Measurements from ENCODE around the gene MELK. TPM values are rescaled to one million over a fixed set of nuclear protein-coding genes. Genes with fewer than 3 reads are reported as not detected.

Gene MELK
- total RNA-seq, 2 experiments from 2014 or later: 44.3 to 49.5 TPM

- ChIA-PET CTCF (no interaction called here), POLR2A (no interaction called here)
- ATAC-seq (no peak), DNase-seq (no peak)
- H3K4me3 Mint-ChIP-seq: no peak overlapping the region
- H3K27me3 Mint-ChIP-seq: peaks cover 7% of the 10 kb centered on the region
- H3K36me3 Mint-ChIP-seq (ENCODE audit: low read depth): no peaks in the 10 kb centered on the region
- H3K27ac Mint-ChIP-seq: no peak overlapping the region
- no peaks in the 10 kb centered on the region for H3K4me1 Mint-ChIP-seq (ENCODE audit: low read depth)
- intact Hi-C loops (cut with micrococcal nuclease): no loop called here
- TF ChIP-seq, protein P1, sequence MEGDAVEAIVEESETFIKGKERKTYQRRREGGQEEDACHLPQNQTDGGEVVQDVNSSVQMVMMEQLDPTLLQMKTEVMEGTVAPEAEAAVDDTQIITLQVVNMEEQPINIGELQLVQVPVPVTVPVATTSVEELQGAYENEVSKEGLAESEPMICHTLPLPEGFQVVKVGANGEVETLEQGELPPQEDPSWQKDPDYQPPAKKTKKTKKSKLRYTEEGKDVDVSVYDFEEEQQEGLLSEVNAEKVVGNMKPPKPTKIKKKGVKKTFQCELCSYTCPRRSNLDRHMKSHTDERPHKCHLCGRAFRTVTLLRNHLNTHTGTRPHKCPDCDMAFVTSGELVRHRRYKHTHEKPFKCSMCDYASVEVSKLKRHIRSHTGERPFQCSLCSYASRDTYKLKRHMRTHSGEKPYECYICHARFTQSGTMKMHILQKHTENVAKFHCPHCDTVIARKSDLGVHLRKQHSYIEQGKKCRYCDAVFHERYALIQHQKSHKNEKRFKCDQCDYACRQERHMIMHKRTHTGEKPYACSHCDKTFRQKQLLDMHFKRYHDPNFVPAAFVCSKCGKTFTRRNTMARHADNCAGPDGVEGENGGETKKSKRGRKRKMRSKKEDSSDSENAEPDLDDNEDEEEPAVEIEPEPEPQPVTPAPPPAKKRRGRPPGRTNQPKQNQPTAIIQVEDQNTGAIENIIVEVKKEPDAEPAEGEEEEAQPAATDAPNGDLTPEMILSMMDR (IDR thresholded peaks at IDR 0.05): no peak
- H3K9me3 Mint-ChIP-seq: no peaks in the 10 kb centered on the region
Measured at GRCh38 chr9:36691671-36692070, 119.0 kb downstream of the MELK start.

GRCh38 chr9:36698984-36699383 lies 126.3 kb downstream of the MELK start:
- CTCF ChIA-PET: no interaction called here
- Mint-ChIP-seq H3K4me1 (ENCODE audit: low read depth) (no peaks in the 10 kb centered on the region), H3K36me3 (ENCODE audit: low read depth) (peaks cover 4% of the 10 kb centered on the region), H3K4me3 (no peak overlapping the region), H3K27ac (no peak overlapping the region), H3K27me3 (peaks cover 11% of the 10 kb centered on the region), H3K9me3 (peaks cover 21% of the 10 kb centered on the region)
- TF ChIP-seq, protein P1 (IDR thresholded peaks at IDR 0.05): no peak
- intact Hi-C loops (cut with micrococcal nuclease): no loop called here
- ATAC-seq (no peak), DNase-seq (no peak)
- POLR2A ChIA-PET: no interaction called here

- TF ChIP-seq, protein P1 (IDR thresholded peaks at IDR 0.05): no peak
- ChIA-PET CTCF (no interaction called here), POLR2A (no interaction called here)
- intact Hi-C loops (cut with micrococcal nuclease): no loop called here
- DNase-seq (no peak), ATAC-seq (no peak)
- Mint-ChIP-seq H3K27me3 (peaks cover 9% of the 10 kb centered on the region), H3K27ac (no peak overlapping the region), H3K36me3 (ENCODE audit: low read depth) (peaks cover 4% of the 10 kb centered on the region), H3K9me3 (peaks cover 11% of the 10 kb centered on the region), H3K4me3 (no peak overlapping the region), H3K4me1 (ENCODE audit: low read depth) (no peaks in the 10 kb centered on the region)
Measured at GRCh38 chr9:36704148-36704547, 131.5 kb downstream of the MELK start.

- POLR2A ChIA-PET: no interaction called here
- CTCF ChIA-PET: interaction anchor here (1.9 kb wide), 1 partner anchor 15 kb away, joined by 6 read pairs; no protein-coding TSS in a partner anchor
- H3K9me3 Mint-ChIP-seq: peaks cover 4% of the 10 kb centered on the region
- ATAC-seq: no peak
- intact Hi-C loops (cut with micrococcal nuclease): no loop called here
- TF ChIP-seq, protein P1 (IDR thresholded peaks at IDR 0.05): no peak
- H3K27ac Mint-ChIP-seq: no peak overlapping the region
- DNase-seq: no peak
- H3K4me3 Mint-ChIP-seq: no peak overlapping the region
- H3K36me3 Mint-ChIP-seq (ENCODE audit: low read depth): no peaks in the 10 kb centered on the region
- H3K27me3 Mint-ChIP-seq: peaks cover 5% of the 10 kb centered on the region
- no peaks in the 10 kb centered on the region for H3K4me1 Mint-ChIP-seq (ENCODE audit: low read depth)
Measured at GRCh38 chr9:36713515-36714490, 141.1 kb downstream of the MELK start.

- POLR2A ChIA-PET: no interaction called here
- DNase-seq: no peak
- H3K27me3 Mint-ChIP-seq: peaks cover 5% of the 10 kb centered on the region
- ATAC-seq: no peak
- no peaks in the 10 kb centered on the region for H3K36me3 Mint-ChIP-seq (ENCODE audit: low read depth)
- TF ChIP-seq, protein P1 (IDR thresholded peaks at IDR 0.05): no peak
- no peak overlapping the region for H3K27ac Mint-ChIP-seq
- CTCF ChIA-PET: interaction anchor here (2.7 kb wide), 1 partner anchor 12 kb away, joined by 10 read pairs; no protein-coding TSS in a partner anchor
- intact Hi-C loops (cut with micrococcal nuclease): no loop called here
- H3K4me3 Mint-ChIP-seq: no peak overlapping the region
- H3K9me3 Mint-ChIP-seq: peaks cover 4% of the 10 kb centered on the region
- H3K4me1 Mint-ChIP-seq (ENCODE audit: low read depth): no peaks in the 10 kb centered on the region
Measured at GRCh38 chr9:36716496-36716895, 143.8 kb downstream of the MELK start.

Measured in activated CD8-positive, alpha-beta T cell treated with anti-CD3 and anti-CD28 coated beads for 36 hours (primary cell).